ENCODE results near the gene OLFM1. TPM values are rescaled to one million over a fixed set of nuclear protein-coding genes. Genes with fewer than 3 reads are reported as not detected.

OLFM1 gene
- total RNA-seq, 1 donor from 2014 or later, result 0.47 TPM

DNA sequence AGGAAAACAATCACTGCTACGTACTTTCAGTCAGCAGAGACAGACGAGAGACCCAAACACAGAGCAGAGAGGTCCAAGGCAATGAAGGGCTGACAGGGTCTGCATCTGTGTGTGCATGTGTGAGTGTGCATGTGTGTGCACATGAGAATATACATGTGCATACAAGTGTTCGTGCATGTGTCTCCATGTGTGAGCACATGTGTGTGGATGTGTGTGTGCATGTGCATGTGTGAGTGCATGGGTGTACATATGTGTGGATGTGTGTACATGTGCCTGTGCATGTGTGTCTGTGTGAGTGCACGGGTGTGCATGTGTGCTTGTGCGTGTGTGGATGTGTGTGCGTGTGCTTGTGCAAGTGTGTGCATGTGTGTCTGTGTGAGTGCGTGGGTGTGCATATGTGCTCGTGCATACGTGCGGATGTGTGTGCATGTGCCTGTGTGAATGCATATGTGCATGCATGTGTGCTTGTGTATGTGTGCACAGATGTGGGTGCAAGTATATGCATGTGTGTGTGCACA lies 82.3 kb downstream of the OLFM1 start:
- H3K27me3 Mint-ChIP-seq (ENCODE audit: insufficient read depth), result no peaks in the 10 kb centered on the region
- H3K4me1 Mint-ChIP-seq (ENCODE audit: low read depth), result no peaks in the 10 kb centered on the region
- intact Hi-C loops (cut with micrococcal nuclease), result no loop called here
- no peaks in the 10 kb centered on the region for H3K9me3 Mint-ChIP-seq
- no peaks in the 10 kb centered on the region for H3K36me3 Mint-ChIP-seq (ENCODE audit: low read depth)
- H3K27ac Mint-ChIP-seq, result no peak overlapping the region
- no peak for DNase-seq (ENCODE audit: low spot score)
- no peak overlapping the region for H3K4me3 Mint-ChIP-seq

DNA sequence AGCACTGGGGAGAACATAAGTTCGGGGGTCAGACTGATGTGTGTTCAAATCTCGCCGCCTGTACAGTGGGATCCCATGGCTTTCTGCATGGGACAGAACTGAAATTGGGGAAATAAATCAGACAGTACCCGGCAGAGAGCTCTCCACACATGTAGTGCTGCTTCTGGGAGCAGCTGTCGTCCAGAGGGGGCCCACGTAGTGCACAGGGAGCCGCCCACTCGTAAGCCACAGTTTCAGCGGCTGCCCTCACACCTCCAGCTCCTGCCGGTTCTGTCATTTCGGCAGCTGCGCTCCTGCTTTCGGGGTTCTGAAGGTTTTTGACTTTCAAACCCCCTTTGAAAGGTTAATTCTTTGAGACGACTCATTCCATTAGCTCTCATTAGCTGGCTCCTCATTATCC lies 83.1 kb downstream of the OLFM1 start:
- Mint-ChIP-seq H3K27me3 (ENCODE audit: insufficient read depth) (no peaks in the 10 kb centered on the region), H3K27ac (no peak overlapping the region), H3K9me3 (no peaks in the 10 kb centered on the region), H3K4me3 (no peak overlapping the region), H3K36me3 (ENCODE audit: low read depth) (no peaks in the 10 kb centered on the region), H3K4me1 (ENCODE audit: low read depth) (no peaks in the 10 kb centered on the region)
- no peak for DNase-seq (ENCODE audit: low spot score)
- intact Hi-C loops (cut with micrococcal nuclease), result no loop called here

Other genes with a start within 250 kb of the OLFM1 start
- gene FCN2, start 206.9 kb upstream of the OLFM1 start, total RNA-seq, result not detected in 2 replicates
- not detected in 2 replicates for gene FCN1, start 169.8 kb upstream of the OLFM1 start, total RNA-seq

Measured in activated T-helper 1 cell treated with anti-CD3 and anti-CD28 coated beads, Interleukin-12 subunit alpha, Interleukin-12 subunit beta, Interleukin-2, Interleukin-4 antibody, amounts not matched to agents 30 ng/mL and 10 ng/mL and 1 ng/mL, durations not matched to agents 14 hours and 24 hours and 36 hours (primary cell).